Fibroblast of villous mesenchyme (primary cell): ENCODE measurements around the gene SS18L1. TPM values are rescaled to one million over a fixed set of nuclear protein-coding genes. Genes with fewer than 3 reads are reported as not detected.

ENCODE experiments used
- DNase-seq: peaks from one replicate; pipeline ENCODE4 v3.0.0-alpha.2; 2010; ENCODE audit warnings: low read depth
- H3K4me3 ChIP-seq: 2 replicates; pipeline ENCODE4 v1.5.1; 2011; ENCODE audit warnings: low read depth, mild to moderate bottlenecking, low read length
- total RNA-seq: library from RNA; depleted of rRNA; stranded (reverse); fragments of >200 nt; gene quantifications from 2 replicates; pipeline ENCODE4 v1.2.3, GENCODE V29; 2012
- TF ChIP-seq, protein P1 (sequence below): IDR thresholded peaks from 2 replicates; pipeline ENCODE4 v1.5.1; 2012; ENCODE audit warnings: low read depth, mild to moderate bottlenecking, low read length; ENCODE audit not compliant: insufficient read depth

The SS18L1 gene
- total RNA-seq, 1 donor, result 14.2 TPM

DNA sequence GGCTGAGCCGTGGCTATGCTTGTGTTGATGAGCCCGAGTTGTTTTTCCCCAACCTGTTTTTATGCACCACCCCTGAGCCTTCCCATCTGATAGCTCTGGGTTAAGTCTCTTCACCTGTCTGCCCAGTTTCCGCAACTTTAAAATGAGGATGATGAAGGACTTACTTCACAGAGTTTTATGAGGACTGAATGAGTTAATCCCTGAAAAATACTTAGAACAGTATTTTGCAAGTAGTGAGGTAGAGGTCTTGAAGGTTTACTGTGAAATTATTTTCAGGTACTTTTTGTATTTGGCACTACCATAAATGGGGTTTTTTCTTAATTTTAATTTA, 42.5 kb downstream of the SS18L1 start:
- TF ChIP-seq, protein P1, sequence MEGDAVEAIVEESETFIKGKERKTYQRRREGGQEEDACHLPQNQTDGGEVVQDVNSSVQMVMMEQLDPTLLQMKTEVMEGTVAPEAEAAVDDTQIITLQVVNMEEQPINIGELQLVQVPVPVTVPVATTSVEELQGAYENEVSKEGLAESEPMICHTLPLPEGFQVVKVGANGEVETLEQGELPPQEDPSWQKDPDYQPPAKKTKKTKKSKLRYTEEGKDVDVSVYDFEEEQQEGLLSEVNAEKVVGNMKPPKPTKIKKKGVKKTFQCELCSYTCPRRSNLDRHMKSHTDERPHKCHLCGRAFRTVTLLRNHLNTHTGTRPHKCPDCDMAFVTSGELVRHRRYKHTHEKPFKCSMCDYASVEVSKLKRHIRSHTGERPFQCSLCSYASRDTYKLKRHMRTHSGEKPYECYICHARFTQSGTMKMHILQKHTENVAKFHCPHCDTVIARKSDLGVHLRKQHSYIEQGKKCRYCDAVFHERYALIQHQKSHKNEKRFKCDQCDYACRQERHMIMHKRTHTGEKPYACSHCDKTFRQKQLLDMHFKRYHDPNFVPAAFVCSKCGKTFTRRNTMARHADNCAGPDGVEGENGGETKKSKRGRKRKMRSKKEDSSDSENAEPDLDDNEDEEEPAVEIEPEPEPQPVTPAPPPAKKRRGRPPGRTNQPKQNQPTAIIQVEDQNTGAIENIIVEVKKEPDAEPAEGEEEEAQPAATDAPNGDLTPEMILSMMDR, result no peak
- no peak for DNase-seq
- no peak overlapping the region for H3K4me3 ChIP-seq

DNA sequence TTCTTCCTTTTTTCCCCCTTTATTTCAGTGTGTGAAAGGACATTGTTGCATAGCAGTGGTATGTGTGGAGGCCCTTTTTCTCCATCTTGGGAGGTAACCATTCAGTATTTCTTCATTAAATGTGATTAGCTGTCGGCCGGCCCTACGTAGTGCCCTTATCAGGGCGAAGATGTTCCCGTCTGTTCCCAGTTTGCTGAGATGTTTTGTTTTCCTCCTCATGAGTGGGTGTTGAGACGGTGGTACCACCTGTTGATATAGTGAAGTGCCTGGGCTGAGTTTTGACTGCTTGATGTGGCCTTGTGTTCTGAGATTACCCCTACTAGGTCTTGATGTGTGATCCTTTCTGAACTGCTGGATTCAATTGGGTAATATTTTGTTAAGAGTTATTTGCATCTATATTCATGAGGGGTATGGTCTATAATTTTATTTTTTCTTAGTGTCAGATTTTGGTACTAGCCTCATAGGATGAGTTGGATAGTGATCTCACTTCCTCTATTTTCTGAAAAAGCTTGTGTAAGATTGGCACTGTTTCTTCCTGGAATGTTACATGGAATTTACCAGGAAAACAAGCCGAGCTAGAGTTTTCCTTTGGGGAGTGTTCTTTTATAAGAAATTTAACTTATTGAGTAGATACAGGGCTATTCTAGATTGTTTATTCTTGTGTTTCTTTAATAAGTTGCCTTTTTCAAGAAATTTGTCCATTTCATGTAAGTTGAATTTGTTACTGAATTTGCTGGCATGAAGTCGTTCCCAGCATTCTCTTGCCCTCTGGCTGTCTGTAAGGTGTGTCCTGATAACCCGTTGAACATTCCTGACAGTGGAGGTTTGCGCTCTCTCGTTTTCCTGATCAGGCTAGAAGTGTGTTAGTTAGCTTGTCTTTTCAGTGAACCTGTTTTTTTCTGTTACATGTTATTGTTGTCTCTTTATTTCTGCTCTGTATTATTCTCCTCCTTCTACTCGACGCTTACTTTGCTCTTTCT, 43.6 kb downstream of the SS18L1 start:
- no peak for DNase-seq
- TF ChIP-seq, protein P1, result no peak
- no peak overlapping the region for H3K4me3 ChIP-seq

DNA sequence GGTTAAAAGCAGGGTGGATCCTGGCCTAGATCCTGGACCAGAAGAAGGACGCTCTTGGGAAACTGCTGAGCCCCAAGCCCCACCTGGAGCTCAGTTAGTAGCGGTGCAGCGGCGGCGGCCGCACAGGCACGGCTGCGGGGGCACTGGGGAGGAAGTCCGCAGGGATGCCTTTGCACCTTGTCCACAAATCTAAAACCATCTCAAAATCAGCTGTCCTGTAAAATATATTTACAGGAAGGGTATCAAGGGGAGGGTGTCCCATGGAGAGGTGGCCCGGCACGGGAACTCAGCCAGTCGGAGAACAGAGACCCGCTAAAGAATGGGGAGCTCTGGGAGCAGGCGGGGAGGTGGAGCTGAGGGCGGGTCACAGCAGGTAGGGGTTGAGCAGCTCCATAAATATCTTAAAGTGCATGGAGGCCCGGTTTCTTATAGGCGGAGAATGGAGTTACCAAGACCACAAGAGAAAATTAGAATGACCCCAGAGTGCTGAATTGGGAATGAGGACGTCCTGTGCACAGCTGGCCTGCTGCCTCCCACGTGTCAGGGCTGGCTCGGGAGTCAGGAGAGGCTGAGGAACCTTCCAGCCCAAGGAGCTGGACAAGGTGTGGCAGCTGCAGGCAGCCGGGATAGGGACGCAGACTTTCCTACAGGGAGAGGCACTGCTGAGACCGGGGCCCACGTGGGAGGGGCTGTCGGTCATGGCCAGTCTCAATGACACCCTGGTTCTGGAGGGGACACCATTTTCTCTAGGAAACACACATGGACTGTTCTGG, 47.3 kb downstream of the SS18L1 start:
- TF ChIP-seq, protein P1, result no peak
- no peak for DNase-seq
- no peak overlapping the region for H3K4me3 ChIP-seq

DNA sequence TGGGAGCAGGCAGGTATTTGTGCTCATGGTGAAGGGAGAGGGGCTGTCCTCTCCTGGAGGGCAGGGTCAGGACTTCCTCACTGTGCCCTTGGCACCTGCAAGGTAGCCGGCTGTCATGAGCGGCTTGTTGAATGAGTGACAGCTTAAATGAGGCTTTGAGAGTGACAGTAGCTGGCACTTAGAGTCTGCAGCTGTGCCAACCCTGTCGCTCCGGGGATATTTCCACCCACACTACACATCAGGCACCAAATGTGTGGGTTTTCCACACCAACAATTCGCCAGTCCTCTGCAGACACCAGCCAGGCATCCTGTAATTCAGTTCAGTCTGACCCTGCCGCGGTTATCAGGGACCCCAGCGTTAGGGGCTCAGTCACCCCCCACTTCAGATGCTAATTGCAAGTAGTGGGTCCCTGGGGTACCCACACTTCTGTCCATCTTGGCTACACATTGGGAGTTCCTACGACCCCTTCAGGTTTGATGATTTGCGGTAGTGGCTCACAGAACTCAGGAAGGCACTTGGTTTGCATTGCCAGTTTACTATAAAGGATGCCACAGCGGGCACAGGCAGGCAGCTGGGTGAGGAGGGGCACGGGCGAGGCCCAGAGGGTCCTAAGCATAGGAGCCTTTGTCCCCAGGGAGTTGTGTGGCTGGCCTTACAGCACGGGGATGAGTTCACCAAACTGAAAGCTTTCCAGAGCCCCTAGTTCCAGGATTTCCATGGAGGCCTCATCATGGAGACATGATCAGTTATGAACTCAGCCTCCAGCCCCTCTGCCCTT, 48.4 kb downstream of the SS18L1 start:
- no peak for DNase-seq
- TF ChIP-seq, protein P1, result no peak
- H3K4me3 ChIP-seq, result no peak overlapping the region

DNA sequence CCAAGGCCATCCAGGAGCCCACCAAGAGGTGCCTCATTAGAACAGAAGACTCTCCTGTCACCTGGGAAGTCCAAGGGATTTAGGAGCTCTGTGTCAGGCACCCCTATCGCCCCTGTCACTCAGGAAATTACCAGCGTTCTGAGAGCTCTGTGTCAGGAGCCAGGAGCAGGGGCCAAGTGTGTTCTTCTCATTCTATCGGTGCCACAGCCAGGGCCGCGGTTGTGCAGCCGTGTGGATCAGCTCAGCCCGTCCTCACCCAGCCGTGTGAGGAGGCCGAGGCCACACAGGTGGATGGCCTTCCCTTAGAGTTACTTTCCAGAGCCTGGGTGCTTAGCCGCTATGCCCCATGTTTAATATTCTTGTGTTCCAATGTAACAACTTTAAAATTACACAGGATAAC, 49.1 kb downstream of the SS18L1 start:
- H3K4me3 ChIP-seq, result no peak overlapping the region
- no peak for DNase-seq
- TF ChIP-seq, protein P1, result no peak

DNA sequence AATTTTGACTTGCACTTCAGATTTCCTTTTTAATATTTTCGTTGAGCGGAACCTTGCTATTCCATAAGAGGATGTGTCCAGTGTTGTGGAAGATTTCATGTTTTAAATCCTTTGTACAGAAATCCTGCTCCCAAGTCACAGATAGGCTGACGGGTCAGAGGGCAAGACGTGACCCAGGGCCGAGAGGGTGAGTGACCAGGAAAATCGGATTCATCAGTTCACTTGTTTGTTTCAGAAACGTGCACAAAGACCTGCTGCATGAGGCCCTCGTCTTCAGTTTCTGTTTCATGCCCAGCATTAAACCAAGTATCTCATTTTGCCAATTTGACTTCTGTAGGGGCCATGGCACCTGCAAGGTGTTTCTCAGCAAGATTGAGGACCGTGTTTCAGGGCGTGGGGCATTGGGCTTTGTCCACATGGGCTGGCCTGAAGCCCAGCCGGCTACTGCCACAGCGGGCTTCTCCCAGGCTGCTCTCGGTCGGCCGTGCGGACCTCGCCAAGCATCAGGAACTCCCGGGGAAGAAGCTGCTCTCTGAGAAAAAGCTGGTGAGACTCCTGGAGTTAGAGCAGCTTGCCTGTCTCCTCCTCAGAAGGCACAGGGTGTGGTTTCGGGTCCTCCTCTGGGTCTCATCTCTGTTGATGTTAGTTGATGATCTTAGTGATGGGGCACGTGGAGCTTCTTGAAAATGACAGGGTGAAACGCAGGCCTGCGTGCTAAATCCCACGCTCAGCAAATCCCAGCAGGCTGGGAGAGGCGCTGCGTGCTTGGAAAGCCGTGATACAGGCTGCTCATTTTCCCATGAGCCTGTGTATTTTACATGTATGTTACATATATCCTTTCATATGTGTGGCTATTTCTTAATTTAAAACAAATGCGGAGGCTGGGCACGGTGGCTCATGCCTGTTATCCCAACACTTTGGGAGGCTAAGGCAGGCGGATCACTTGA, 49.8 kb downstream of the SS18L1 start:
- TF ChIP-seq, protein P1, result no peak
- no peak overlapping the region for H3K4me3 ChIP-seq
- no peak for DNase-seq
